A375 (cell line): ENCODE data around the gene GNAZ. TPM values are rescaled to one million over a fixed set of nuclear protein-coding genes. Genes with fewer than 3 reads are reported as not detected.

Experiments
- small RNA-seq: library from RNA; depleted of rRNA; stranded (forward); fragments of <200 nt; gene quantifications from one replicate; pipeline ENCODE3, GENCODE V24; 2014
- total RNA-seq: library from RNA; depleted of rRNA; stranded (reverse); fragments of >200 nt; shearing (Covaris generic); gene quantifications from 2 replicates; pipeline ENCODE4 v1.2.3, GENCODE V29; 2014; rRNA removed

GNAZ gene
- total RNA-seq, result 1.2 and 2.1 TPM in 2 replicates

GRCh38 chr22:23070418-23071229 lies at the start of gene GNAZ:
TSS of gene GNAZ (plus strand) at chr22:23070519. CDS start at chr22:23095696, 25,177 bp downstream.

GRCh38 chr22:23144932-23145877 lies 74.9 kb downstream of the GNAZ start, which contains the start of gene RAB36:
TSS of gene RAB36 (plus strand) at chr22:23145477. CDS start at chr22:23146617, 1,140 bp downstream.

Small RNA genes lying within 50 kb of the gene (small RNA-seq; reads per million reads assigned to genes)
- gene RF00017, result not detected
- gene RF00066, result not detected

Other genes with a start within 250 kb of the GNAZ start
- gene IGLL5, start 182.7 kb upstream of the GNAZ start, total RNA-seq, result not detected in 2 replicates
- 1.7 TPM in 1 of 2 replicates, not detected in the other for gene RSPH14, start 71.5 kb downstream of the GNAZ start, total RNA-seq
- gene RAB36, start 75.0 kb downstream of the GNAZ start, total RNA-seq, result 3.6 and 3.7 TPM in 2 replicates
- gene BCR, start 110.0 kb downstream of the GNAZ start, total RNA-seq, result 16.1 and 17.1 TPM in 2 replicates